HG03103 (cell line): ENCODE results near the gene CPOX.
"Not testable (repeated sequence)": the region's sequence is repeated elsewhere in the genome, so short reads cannot be mapped to it uniquely, and the experiment has no call there.

Source experiments
- ATAC-seq: cut with Tn5 transposase; IDR thresholded peaks from one replicate; pipeline ENCODE4 v1.9.1; 2021; ENCODE audit warnings: low read depth; ENCODE audit not compliant: unreplicated experiment

CPOX gene

GRCh38 chr3:98593046-98593936, at the start of gene CPOX:
Gene CPOX (minus strand): TSS chr3:98593611. CDS start chr3:98593504, 107 bp downstream.
- peak; percentile 88 for ATAC-seq

- not testable (repeated sequence) for ATAC-seq
Measured at GRCh38 chr3:98642769-98643168, 49.4 kb upstream of the CPOX start.

GRCh38 chr3:98641756-98642155, 48.3 kb upstream of the CPOX start:
- ATAC-seq: not testable (repeated sequence)

- not testable (repeated sequence) for ATAC-seq
Measured at GRCh38 chr3:98638515-98638914, 45.1 kb upstream of the CPOX start.

GRCh38 chr3:98630416-98630815, 37.0 kb upstream of the CPOX start:
- no peak for ATAC-seq

GRCh38 chr3:98628317-98628716, 34.9 kb upstream of the CPOX start:
- ATAC-seq: no peak

- ATAC-seq: no peak
Measured at GRCh38 chr3:98626151-98626550, 32.7 kb upstream of the CPOX start.

- ATAC-seq: no peak
Measured at GRCh38 chr3:98623572-98624280, 30.3 kb upstream of the CPOX start.

- ATAC-seq: no peak
Measured at GRCh38 chr3:98617841-98618240, 24.4 kb upstream of the CPOX start.

GRCh38 chr3:98613616-98614015, 20.2 kb upstream of the CPOX start:
- ATAC-seq: no peak

GRCh38 chr3:98612996-98613517, 19.6 kb upstream of the CPOX start:
- peak; percentile 83 for ATAC-seq

- peak; percentile 47 for ATAC-seq
Measured at GRCh38 chr3:98612587-98612986, 19.2 kb upstream of the CPOX start.

- no peak for ATAC-seq
Measured at GRCh38 chr3:98608029-98608428, 14.6 kb upstream of the CPOX start.

GRCh38 chr3:98603580-98603979, 10.2 kb upstream of the CPOX start:
- ATAC-seq: no peak

- peak; percentile 67 for ATAC-seq
Measured at GRCh38 chr3:98602078-98602678, 8.8 kb upstream of the CPOX start.

- ATAC-seq: no peak
Measured at GRCh38 chr3:98601180-98601579, 7.8 kb upstream of the CPOX start.

- ATAC-seq: peak; percentile 42
Measured at GRCh38 chr3:98600412-98601095, 7.1 kb upstream of the CPOX start.

GRCh38 chr3:98599647-98600411, 6.4 kb upstream of the CPOX start:
- no peak for ATAC-seq

- ATAC-seq: no peak
Measured at GRCh38 chr3:98598492-98598891, 5.1 kb upstream of the CPOX start.
